Caco-2 (cell line): ENCODE measurements around the gene FBXO40. TPM values are rescaled to one million over a fixed set of nuclear protein-coding genes. Genes with fewer than 3 reads are reported as not detected.

Source experiments
- BruUV-seq: library from RNA; stranded (reverse); fragments of 400-500 nt; replicated peaks from 2 replicates; lab custom pipeline; 2021; lab: Mats Ljungman, UMichigan
- CTCF ChIA-PET: fragments of 300-600 bp; sonication (Branson Sonifier 250); formaldehyde crosslinking; loops from one replicate; lab custom pipeline; 2022; ENCODE audit warnings: antibody characterized with exemption; lab: Charles Lee
- POLR2A ChIA-PET: fragments of 300-600 bp; sonication (Branson Sonifier 250); formaldehyde crosslinking; loops from one replicate; lab custom pipeline; 2022; ENCODE audit warnings: antibody characterized with exemption; lab: Charles Lee
- DNase-seq, 2 experiments: peaks; one replicate each; pipeline versions ENCODE4 v3.0.0 to v3.0.0-alpha.2; 2020 to 2022
- H3K27me3 ChIP-seq: replicated peaks from 2 replicates; pipeline ENCODE4 v1.6.0; 2011; ENCODE audit warnings: low read length; ENCODE audit not compliant: control insufficient read depth, insufficient read depth
- H3K36me3 ChIP-seq: 2 replicates; pipeline ENCODE4 v1.5.1; 2011; ENCODE audit warnings: low read length; ENCODE audit not compliant: control insufficient read depth, insufficient read depth
- H3K4me1 ChIP-seq: fragments of 250-450 bp; sonication (Bioruptor Pico); 2 replicates; pipeline ENCODE4 v1.5.1; 2020; ENCODE audit warnings: mild to moderate bottlenecking
- H3K4me3 ChIP-seq: 2 replicates; pipeline ENCODE4 v1.5.1; 2011; ENCODE audit warnings: low read depth, mild to moderate bottlenecking, control low read depth, low read length
- H3K9me3 ChIP-seq: fragments of 250-450 bp; sonication (Bioruptor Pico); 2 replicates; pipeline ENCODE4 v1.5.1; 2020; ENCODE audit warnings: mild to moderate bottlenecking, moderate library complexity
- H3K27ac Mint-ChIP-seq: one replicate; pipeline ENCODE4 v1.8.0; 2022; ENCODE audit warnings: mixed read lengths; ENCODE audit not compliant: unreplicated experiment
- H3K27me3 Mint-ChIP-seq: one replicate; pipeline ENCODE4 v1.8.0; 2022; ENCODE audit warnings: mixed read lengths; ENCODE audit not compliant: insufficient read depth, unreplicated experiment
- H3K36me3 Mint-ChIP-seq: one replicate; pipeline ENCODE4 v1.8.0; 2022; ENCODE audit warnings: mild to moderate bottlenecking, mixed read lengths; ENCODE audit not compliant: insufficient read depth, unreplicated experiment
- H3K4me1 Mint-ChIP-seq: one replicate; pipeline ENCODE4 v1.8.0; 2022; ENCODE audit warnings: low read depth, mixed read lengths; ENCODE audit not compliant: unreplicated experiment
- H3K4me3 Mint-ChIP-seq: one replicate; pipeline ENCODE4 v1.8.0; 2022; ENCODE audit warnings: mild to moderate bottlenecking, moderate library complexity, mixed read lengths; ENCODE audit not compliant: unreplicated experiment
- H3K9me3 Mint-ChIP-seq: one replicate; pipeline ENCODE4 v1.8.0; 2022; ENCODE audit warnings: mixed read lengths; ENCODE audit not compliant: unreplicated experiment
- intact Hi-C: fragments of 100-400 bp; cut with micrococcal nuclease; formaldehyde crosslinking; loops from one replicate; pipeline ENCODE4 v1.10.0; 2022; ENCODE audit not compliant: unreplicated experiment
- total RNA-seq: library from RNA; stranded (reverse); gene quantifications from 2 replicates; pipeline ENCODE4 v1.2.3, GENCODE V29; 2022
- TF ChIP-seq, protein P1 (sequence below), 2 experiments: fragments of 200-600 bp in 1 of 2; IDR thresholded peaks; 1 replicate in 1 of 2; 2 replicates in 1 of 2; pipeline versions ENCODE4 v1.5.1 to v1.8.0; 2011 to 2022; ENCODE audit warnings: antibody characterized with exemption in 1 of 2, control low read depth in 1 of 2, inconsistent platforms in 1 of 2, low read depth in 1 of 2, low read length in 1 of 2, mild to moderate bottlenecking in 1 of 2, moderate library complexity in 1 of 2; ENCODE audit not compliant: insufficient read depth in 1 of 2, severe bottlenecking in 1 of 2, unreplicated experiment in 1 of 2

FBXO40 gene
- total RNA-seq, 1 experiment from 2014 or later: not detected

DNA sequence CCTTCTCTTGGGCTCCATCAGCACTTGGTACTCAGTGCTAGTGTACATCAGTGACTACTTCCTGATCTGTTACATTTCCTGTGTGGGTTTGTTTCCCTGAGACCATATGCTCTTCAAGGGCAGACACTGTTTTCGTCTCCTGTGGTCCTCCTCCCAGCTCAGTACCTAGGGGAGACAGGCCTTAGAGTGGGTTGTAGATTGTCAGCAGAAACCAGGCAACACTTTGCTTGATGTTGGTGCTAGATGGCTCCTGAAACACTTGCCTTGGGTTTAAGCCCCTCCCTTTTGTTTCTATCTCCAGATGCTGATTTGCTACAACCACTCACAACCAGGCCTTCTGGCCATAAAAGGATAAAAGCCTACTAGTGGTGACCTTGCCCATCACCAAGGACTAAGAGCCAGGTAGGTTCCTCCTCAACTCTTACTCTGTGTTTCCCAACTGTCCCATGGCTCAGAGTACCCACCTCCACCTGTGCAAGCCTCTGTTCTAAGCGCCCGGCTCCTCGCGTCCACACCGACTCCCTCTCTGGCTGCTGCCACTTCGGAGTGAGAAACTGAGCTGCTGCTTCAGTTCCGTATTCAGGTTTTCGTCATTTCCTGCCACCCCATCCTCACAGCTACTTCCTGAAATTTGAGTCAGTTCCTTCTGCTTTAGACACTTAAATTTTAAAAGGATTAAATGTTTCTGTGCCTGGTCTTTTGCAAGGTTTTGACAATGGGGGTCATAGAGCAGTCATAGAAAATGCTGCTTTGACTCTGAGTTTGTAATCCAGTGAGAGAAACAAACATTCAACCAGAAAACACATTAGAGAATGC is 67.4 kb downstream of the FBXO40 start, which contains the start of gene HCLS1:
Gene HCLS1, minus strand, starts transcription at position 548 of the 816 bp plus-strand sequence. CDS start 2,556 bp downstream, outside the sequence.
- no peak within 1 kb of the TSS for H3K4me3 Mint-ChIP-seq
- peaks cover 29% of the 10 kb centered on the region for H3K4me1 Mint-ChIP-seq
- H3K36me3 Mint-ChIP-seq: peaks cover 34% of the 10 kb centered on the region
- intact Hi-C loops: loop anchor here (5.0 kb wide), 2 partner anchors 87 to 113 kb away; partner anchors contain the start of genes GOLGB1 and POLQ
- no peaks in the 10 kb centered on the region for H3K9me3 ChIP-seq
- no TSS peak for BruUV-seq
- no peaks in the 10 kb centered on the region for H3K27me3 ChIP-seq
- no peak within 1 kb of the TSS for H3K4me3 ChIP-seq
- no peaks in the 10 kb centered on the region for H3K9me3 Mint-ChIP-seq
- no peaks in the 10 kb centered on the region for H3K27me3 Mint-ChIP-seq
- no peak for DNase-seq
- ChIA-PET CTCF (interaction anchor here (0.6 kb wide), 1 partner anchor 10 kb away, joined by 8 read pairs; no protein-coding TSS in a partner anchor), POLR2A (no interaction called here)
- peaks cover 1% of the 10 kb centered on the region; the same call in 1 of the 2 replicates for H3K36me3 ChIP-seq
- TF ChIP-seq, protein P1, sequence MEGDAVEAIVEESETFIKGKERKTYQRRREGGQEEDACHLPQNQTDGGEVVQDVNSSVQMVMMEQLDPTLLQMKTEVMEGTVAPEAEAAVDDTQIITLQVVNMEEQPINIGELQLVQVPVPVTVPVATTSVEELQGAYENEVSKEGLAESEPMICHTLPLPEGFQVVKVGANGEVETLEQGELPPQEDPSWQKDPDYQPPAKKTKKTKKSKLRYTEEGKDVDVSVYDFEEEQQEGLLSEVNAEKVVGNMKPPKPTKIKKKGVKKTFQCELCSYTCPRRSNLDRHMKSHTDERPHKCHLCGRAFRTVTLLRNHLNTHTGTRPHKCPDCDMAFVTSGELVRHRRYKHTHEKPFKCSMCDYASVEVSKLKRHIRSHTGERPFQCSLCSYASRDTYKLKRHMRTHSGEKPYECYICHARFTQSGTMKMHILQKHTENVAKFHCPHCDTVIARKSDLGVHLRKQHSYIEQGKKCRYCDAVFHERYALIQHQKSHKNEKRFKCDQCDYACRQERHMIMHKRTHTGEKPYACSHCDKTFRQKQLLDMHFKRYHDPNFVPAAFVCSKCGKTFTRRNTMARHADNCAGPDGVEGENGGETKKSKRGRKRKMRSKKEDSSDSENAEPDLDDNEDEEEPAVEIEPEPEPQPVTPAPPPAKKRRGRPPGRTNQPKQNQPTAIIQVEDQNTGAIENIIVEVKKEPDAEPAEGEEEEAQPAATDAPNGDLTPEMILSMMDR (IDR thresholded peaks at IDR 0.05; ENCODE audit: insufficient read depth in 1 of 2, low read depth in 1 of 2, low read length in 1 of 2, severe bottlenecking in 1 of 2, unreplicated experiment in 1 of 2): no peak
- peak within 1 kb of the TSS; percentile 22 for H3K27ac Mint-ChIP-seq
- peaks cover 45% of the 10 kb centered on the region for H3K4me1 ChIP-seq

DNA sequence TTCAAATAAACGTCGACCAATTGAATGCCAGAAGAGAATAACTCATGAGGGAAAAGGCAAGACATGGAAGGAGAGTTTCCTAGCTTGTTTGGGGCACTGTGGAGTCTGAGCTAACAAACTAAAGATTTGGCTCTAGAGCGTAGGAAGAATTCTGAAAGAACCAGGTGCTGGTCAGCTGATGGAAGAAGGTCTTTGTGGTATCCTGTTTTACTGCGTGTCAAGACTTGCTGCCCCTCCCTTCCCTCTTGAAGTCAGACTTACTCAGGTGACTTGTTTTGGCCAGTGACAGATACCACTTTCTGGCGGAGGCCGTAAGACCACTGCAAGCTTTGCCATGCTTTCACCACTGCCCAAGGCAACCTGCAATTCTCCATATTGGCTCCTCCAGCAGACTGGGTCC is 68.2 kb downstream of the FBXO40 start:
- Histone ChIP-seq H3K27me3 (no peaks in the 10 kb centered on the region), H3K36me3 (peaks cover 1% of the 10 kb centered on the region; the same call in 1 of the 2 replicates), H3K9me3 (no peaks in the 10 kb centered on the region), H3K4me3 (no peak overlapping the region), H3K4me1 (peaks cover 49% of the 10 kb centered on the region)
- no TSS peak for BruUV-seq
- peaks cover 39% of the 10 kb centered on the region for H3K36me3 Mint-ChIP-seq
- TF ChIP-seq, protein P1 (IDR thresholded peaks at IDR 0.05; ENCODE audit: insufficient read depth in 1 of 2, low read depth in 1 of 2, low read length in 1 of 2, severe bottlenecking in 1 of 2, unreplicated experiment in 1 of 2): no peak
- intact Hi-C loops: loop anchor here (5.0 kb wide), 2 partner anchors 86 to 114 kb away; partner anchors contain the start of genes GOLGB1 and POLQ
- peak overlapping the region; percentile 22 for H3K27ac Mint-ChIP-seq
- ChIA-PET POLR2A (no interaction called here), CTCF (interaction anchor here (0.6 kb wide), 1 partner anchor 9 kb away, joined by 8 read pairs; no protein-coding TSS in a partner anchor)
- no peaks in the 10 kb centered on the region for H3K9me3 Mint-ChIP-seq
- no peak overlapping the region for H3K4me3 Mint-ChIP-seq
- DNase-seq: no peak
- peaks cover 29% of the 10 kb centered on the region for H3K4me1 Mint-ChIP-seq
- no peaks in the 10 kb centered on the region for H3K27me3 Mint-ChIP-seq

- H3K27me3 Mint-ChIP-seq: no peaks in the 10 kb centered on the region
- DNase-seq: no peak
These were observed 69.6 kb downstream of the FBXO40 start for GRCh38 chr3:121662742-121663141.

More at GRCh38 chr3:121662742-121663141, 69.6 kb downstream of the FBXO40 start:
- peaks cover 23% of the 10 kb centered on the region for H3K4me1 Mint-ChIP-seq
- peaks cover 49% of the 10 kb centered on the region for H3K4me1 ChIP-seq
- TF ChIP-seq, protein P1 (IDR thresholded peaks at IDR 0.05; ENCODE audit: insufficient read depth in 1 of 2, low read depth in 1 of 2, low read length in 1 of 2, severe bottlenecking in 1 of 2, unreplicated experiment in 1 of 2): no peak
- H3K4me3 ChIP-seq: no peak overlapping the region
- peak overlapping the region; percentile 42 for H3K27ac Mint-ChIP-seq
- no peaks in the 10 kb centered on the region for H3K9me3 Mint-ChIP-seq
- intact Hi-C loops: loop anchor here (5.0 kb wide), 2 partner anchors 85 to 115 kb away; partner anchors contain the start of genes GOLGB1 and POLQ
- H3K4me3 Mint-ChIP-seq: no peak overlapping the region
- no TSS peak for BruUV-seq
- H3K36me3 ChIP-seq: peaks cover 1% of the 10 kb centered on the region; the same call in 1 of the 2 replicates
- no peaks in the 10 kb centered on the region for H3K9me3 ChIP-seq
- no peaks in the 10 kb centered on the region for H3K27me3 ChIP-seq
- H3K36me3 Mint-ChIP-seq: peaks cover 46% of the 10 kb centered on the region
- ChIA-PET CTCF (no interaction called here), POLR2A (interaction anchor here (0.5 kb wide), 1 partner anchor 62 kb away, joined by 3 read pairs; no protein-coding TSS in a partner anchor)
